Measurements from ENCODE around the gene PPBP.

DNA sequence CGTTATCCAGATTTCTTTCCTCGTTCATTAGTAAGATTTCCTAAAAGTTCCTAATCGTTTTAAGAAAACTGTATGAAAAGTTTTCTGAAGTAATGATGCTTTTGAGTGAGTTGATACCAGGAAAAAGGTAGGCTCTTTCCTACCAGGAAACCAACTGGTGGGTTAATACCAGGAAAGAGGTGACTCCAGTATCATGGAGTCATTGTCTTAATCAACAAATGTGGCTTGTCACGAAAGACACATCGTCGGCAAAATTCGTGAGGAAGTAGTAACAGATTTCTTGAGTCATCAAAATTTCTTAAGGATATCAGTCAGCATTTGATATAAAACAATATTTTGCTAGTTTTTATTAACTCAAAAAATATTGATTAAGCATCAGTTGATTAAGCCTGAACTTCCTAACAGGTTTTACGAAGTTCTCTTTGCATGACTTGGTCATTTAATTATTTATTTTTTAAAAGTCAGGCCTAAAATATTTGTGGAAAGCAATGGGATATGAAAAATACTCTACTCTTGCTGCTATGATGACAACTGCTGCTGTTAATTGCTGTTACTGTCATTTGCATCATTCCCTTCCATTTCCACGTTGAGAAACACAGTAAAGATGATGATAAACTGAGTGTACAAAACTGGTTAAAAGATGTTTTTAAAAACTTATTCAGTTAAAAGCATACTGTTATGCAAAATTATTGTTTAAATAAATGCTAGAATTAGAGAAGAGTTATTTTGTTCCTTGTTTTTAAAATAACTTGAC is 3.2 kb upstream of the PPBP start:
- TF ChIP-seq, protein P1, sequence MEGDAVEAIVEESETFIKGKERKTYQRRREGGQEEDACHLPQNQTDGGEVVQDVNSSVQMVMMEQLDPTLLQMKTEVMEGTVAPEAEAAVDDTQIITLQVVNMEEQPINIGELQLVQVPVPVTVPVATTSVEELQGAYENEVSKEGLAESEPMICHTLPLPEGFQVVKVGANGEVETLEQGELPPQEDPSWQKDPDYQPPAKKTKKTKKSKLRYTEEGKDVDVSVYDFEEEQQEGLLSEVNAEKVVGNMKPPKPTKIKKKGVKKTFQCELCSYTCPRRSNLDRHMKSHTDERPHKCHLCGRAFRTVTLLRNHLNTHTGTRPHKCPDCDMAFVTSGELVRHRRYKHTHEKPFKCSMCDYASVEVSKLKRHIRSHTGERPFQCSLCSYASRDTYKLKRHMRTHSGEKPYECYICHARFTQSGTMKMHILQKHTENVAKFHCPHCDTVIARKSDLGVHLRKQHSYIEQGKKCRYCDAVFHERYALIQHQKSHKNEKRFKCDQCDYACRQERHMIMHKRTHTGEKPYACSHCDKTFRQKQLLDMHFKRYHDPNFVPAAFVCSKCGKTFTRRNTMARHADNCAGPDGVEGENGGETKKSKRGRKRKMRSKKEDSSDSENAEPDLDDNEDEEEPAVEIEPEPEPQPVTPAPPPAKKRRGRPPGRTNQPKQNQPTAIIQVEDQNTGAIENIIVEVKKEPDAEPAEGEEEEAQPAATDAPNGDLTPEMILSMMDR (IDR thresholded peaks at IDR 0.05), result no peak
- TF ChIP-seq POLR2A (IDR thresholded peaks at IDR 0.05), result no peak
- TF ChIP-seq POLR2AphosphoS5 (IDR thresholded peaks at IDR 0.05; ENCODE audit: insufficient read depth in 1 of 2, low read depth in 1 of 2), result no peak
